ENCODE data around the gene ASH1L.
"Not testable (repeated sequence)": the region's sequence is repeated elsewhere in the genome, so short reads cannot be mapped to it uniquely, and the experiment has no call there.

Gene ASH1L

GRCh38 chr1:155455588-155456195, 106.9 kb downstream of the ASH1L start:
- Histone ChIP-seq H3K4me1 (ENCODE audit: control insufficient read depth in 1 of 2, insufficient read depth in 1 of 2, low read depth in 1 of 2, low read length in 1 of 2) (no peaks in the 10 kb centered on the region), H3K4me3 (ENCODE audit: low read depth in 1 of 2, low read length in 1 of 2) (no peak overlapping the region), H3K27me3 (no peaks in the 10 kb centered on the region), H3K27ac (no peak overlapping the region), H3K9me3 (no peaks in the 10 kb centered on the region), H3K36me3 (peaks cover 60% of the 10 kb centered on the region)
- no peak for TF ChIP-seq CTCF (IDR thresholded peaks at IDR 0.05)

GRCh38 chr1:155454096-155454495, 108.5 kb downstream of the ASH1L start:
- Histone ChIP-seq H3K27me3 (no peaks in the 10 kb centered on the region), H3K9me3 (no peaks in the 10 kb centered on the region), H3K27ac (no peak overlapping the region), H3K36me3 (peaks cover 70% of the 10 kb centered on the region), H3K4me1 (ENCODE audit: control insufficient read depth in 1 of 2, insufficient read depth in 1 of 2, low read depth in 1 of 2, low read length in 1 of 2) (no peaks in the 10 kb centered on the region), H3K4me3 (ENCODE audit: low read depth in 1 of 2, low read length in 1 of 2) (no peak overlapping the region)
- TF ChIP-seq CTCF (IDR thresholded peaks at IDR 0.05), result no peak

DNA sequence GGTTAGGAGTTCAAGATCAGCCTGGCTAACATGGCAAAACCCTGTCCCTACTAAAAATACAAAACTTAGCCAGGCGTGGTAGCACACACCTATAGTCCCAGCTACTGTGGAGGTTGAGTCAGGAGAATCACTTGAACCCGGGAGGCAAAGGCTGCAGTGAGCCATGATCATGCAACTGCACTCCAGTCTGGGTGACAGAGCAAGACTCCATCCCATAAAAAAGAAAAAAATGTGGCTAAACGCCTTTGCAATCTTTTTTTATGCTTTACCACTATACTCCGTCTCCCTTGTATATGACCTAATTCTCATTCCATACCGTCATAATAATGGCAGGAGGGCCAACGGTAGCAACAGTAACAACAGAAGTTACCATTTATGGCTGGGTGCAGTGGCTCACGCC, 109.5 kb downstream of the ASH1L start:
- Histone ChIP-seq H3K4me1 (ENCODE audit: control insufficient read depth in 1 of 2, insufficient read depth in 1 of 2, low read depth in 1 of 2, low read length in 1 of 2) (no peaks in the 10 kb centered on the region), H3K36me3 (peaks cover 72% of the 10 kb centered on the region), H3K4me3 (ENCODE audit: low read depth in 1 of 2, low read length in 1 of 2) (no peak overlapping the region), H3K9me3 (no peaks in the 10 kb centered on the region), H3K27ac (no peak overlapping the region), H3K27me3 (no peaks in the 10 kb centered on the region)
- no peak for TF ChIP-seq CTCF (IDR thresholded peaks at IDR 0.05)

DNA sequence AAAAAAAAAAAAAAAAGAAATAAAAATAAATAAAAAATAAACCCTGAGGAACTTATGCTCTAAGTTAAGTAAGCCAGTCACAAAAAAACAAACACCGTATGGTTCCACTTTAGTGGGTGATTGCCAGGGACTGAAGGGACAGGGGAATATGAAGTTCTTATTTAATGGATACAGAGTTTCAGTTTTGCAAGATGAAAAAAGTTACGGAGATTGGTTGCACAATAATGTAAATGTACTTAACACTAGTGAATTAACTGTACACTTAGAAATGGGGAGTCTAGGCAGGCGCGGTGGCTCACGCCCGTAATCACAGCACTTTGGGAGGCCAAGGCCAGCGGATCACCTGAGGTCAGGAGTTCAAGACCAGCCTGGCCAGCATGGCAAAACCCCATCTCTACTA, 111.4 kb downstream of the ASH1L start:
- H3K9me3 ChIP-seq, result no peaks in the 10 kb centered on the region
- H3K4me1 ChIP-seq (ENCODE audit: control insufficient read depth in 1 of 2, insufficient read depth in 1 of 2, low read depth in 1 of 2, low read length in 1 of 2), result no peaks in the 10 kb centered on the region
- H3K36me3 ChIP-seq, result peaks cover 64% of the 10 kb centered on the region
- no peaks in the 10 kb centered on the region for H3K27me3 ChIP-seq
- TF ChIP-seq CTCF (IDR thresholded peaks at IDR 0.05), result no peak
- no peak overlapping the region for H3K4me3 ChIP-seq (ENCODE audit: low read depth in 1 of 2, low read length in 1 of 2)
- no peak overlapping the region for H3K27ac ChIP-seq

DNA sequence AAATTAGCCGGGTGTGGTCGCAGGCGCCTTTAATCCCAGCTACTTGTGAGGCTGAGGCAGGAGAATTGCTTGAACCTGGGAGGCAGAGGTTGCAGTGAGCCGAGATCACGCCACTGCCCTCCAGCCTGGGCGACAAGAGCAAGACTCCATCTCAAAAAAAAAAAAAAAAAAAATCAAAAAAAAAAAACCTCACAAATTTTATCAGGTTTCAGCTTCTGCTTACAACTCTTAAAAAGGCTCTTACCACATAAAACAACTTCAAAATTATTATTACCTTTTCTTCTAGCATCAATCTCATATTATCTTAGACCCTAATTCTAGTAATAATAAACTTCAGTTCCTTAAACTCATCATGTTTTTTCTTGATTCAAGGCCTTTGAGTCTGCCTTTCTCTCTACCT, 120.2 kb downstream of the ASH1L start:
- H3K27me3 ChIP-seq; H3K27ac ChIP-seq; H3K9me3 ChIP-seq; H3K4me3 ChIP-seq (ENCODE audit: low read depth in 1 of 2, low read length in 1 of 2); H3K4me1 ChIP-seq (ENCODE audit: control insufficient read depth in 1 of 2, insufficient read depth in 1 of 2, low read depth in 1 of 2, low read length in 1 of 2): not testable (repeated sequence)
- peaks cover 18% of the 10 kb centered on the region for H3K36me3 ChIP-seq

GRCh38 chr1:155437405-155437804, 125.2 kb downstream of the ASH1L start:
- Histone ChIP-seq H3K4me3 (ENCODE audit: low read depth in 1 of 2, low read length in 1 of 2) (no peak overlapping the region), H3K27me3 (no peaks in the 10 kb centered on the region), H3K36me3 (peaks cover 51% of the 10 kb centered on the region), H3K4me1 (ENCODE audit: control insufficient read depth in 1 of 2, insufficient read depth in 1 of 2, low read depth in 1 of 2, low read length in 1 of 2) (no peaks in the 10 kb centered on the region), H3K9me3 (no peaks in the 10 kb centered on the region), H3K27ac (no peak overlapping the region)
- TF ChIP-seq CTCF (IDR thresholded peaks at IDR 0.05), result no peak

- H3K4me3 ChIP-seq (ENCODE audit: low read depth in 1 of 2, low read length in 1 of 2); H3K4me1 ChIP-seq (ENCODE audit: control insufficient read depth in 1 of 2, insufficient read depth in 1 of 2, low read depth in 1 of 2, low read length in 1 of 2); H3K9me3 ChIP-seq; H3K27ac ChIP-seq; H3K27me3 ChIP-seq: not testable (repeated sequence)
- peaks cover 62% of the 10 kb centered on the region for H3K36me3 ChIP-seq
Measured at GRCh38 chr1:155433831-155434389, 128.7 kb downstream of the ASH1L start.

- H3K27me3 ChIP-seq; H3K9me3 ChIP-seq; H3K4me3 ChIP-seq (ENCODE audit: low read depth in 1 of 2, low read length in 1 of 2); H3K4me1 ChIP-seq (ENCODE audit: control insufficient read depth in 1 of 2, insufficient read depth in 1 of 2, low read depth in 1 of 2, low read length in 1 of 2); H3K27ac ChIP-seq: not testable (repeated sequence)
- peaks cover 55% of the 10 kb centered on the region for H3K36me3 ChIP-seq
Measured at GRCh38 chr1:155433128-155433830, 129.3 kb downstream of the ASH1L start.
